H9 (cell line): ENCODE results near the gene SORBS1. TPM values are rescaled to one million over a fixed set of nuclear protein-coding genes. Genes with fewer than 3 reads are reported as not detected.

Experiments
- DNase-seq: peaks from one replicate; pipeline ENCODE4 v3.0.0-alpha.2; 2017
- H2AFZ ChIP-seq: one replicate; pipeline ENCODE4 v1.6.1; 2013; ENCODE audit warnings: mild to moderate bottlenecking, low read length, control low read depth, moderate library complexity
- H2AK5ac ChIP-seq: 2 replicates; pipeline ENCODE4 v1.6.1; 2013; ENCODE audit warnings: low read length, control low read depth, mixed read lengths; ENCODE audit not compliant: insufficient read length
- H2BK120ac ChIP-seq: one replicate; pipeline ENCODE4 v1.6.1; 2013; ENCODE audit warnings: low read depth, mild to moderate bottlenecking, low read length, control low read depth, inconsistent platforms; ENCODE audit not compliant: poor library complexity, severe bottlenecking
- H2BK12ac ChIP-seq: 2 replicates; pipeline ENCODE4 v1.6.1; 2013; ENCODE audit warnings: low read length, control low read depth, mixed read lengths, low read depth; ENCODE audit not compliant: insufficient read length
- H2BK15ac ChIP-seq: 2 replicates; pipeline ENCODE4 v1.6.1; 2013; ENCODE audit warnings: low read depth, low read length, control low read depth
- H2BK20ac ChIP-seq: one replicate; pipeline ENCODE4 v1.6.1; 2013; ENCODE audit warnings: low read depth, mild to moderate bottlenecking, low read length, control low read depth, inconsistent platforms; ENCODE audit not compliant: poor library complexity, severe bottlenecking
- H2BK5ac ChIP-seq: 2 replicates; pipeline ENCODE4 v1.6.1; 2013; ENCODE audit warnings: low read length, control low read depth, mixed read lengths; ENCODE audit not compliant: insufficient read length
- H3K14ac ChIP-seq: 2 replicates; pipeline ENCODE4 v1.6.1; 2013; ENCODE audit warnings: low read length, control low read depth; ENCODE audit not compliant: insufficient read depth
- H3K18ac ChIP-seq: 2 replicates; pipeline ENCODE4 v1.6.1; 2013; ENCODE audit warnings: low read depth, mild to moderate bottlenecking, mixed read lengths, low read length, control low read depth; ENCODE audit not compliant: insufficient read length
- H3K23ac ChIP-seq: 2 replicates; pipeline ENCODE4 v1.6.1; 2013; ENCODE audit warnings: low read length, control low read depth, mixed read lengths, low read depth; ENCODE audit not compliant: insufficient read length
- H3K23me2 ChIP-seq: 2 replicates; pipeline ENCODE4 v1.6.1; 2013; ENCODE audit warnings: low read depth, mild to moderate bottlenecking, mixed read lengths, low read length, control low read depth; ENCODE audit not compliant: insufficient read length, poor library complexity, severe bottlenecking
- H3K27ac ChIP-seq: 2 replicates; pipeline ENCODE4 v1.5.1; 2013; ENCODE audit warnings: low read length, control low read depth, mixed read lengths, low read depth; ENCODE audit not compliant: insufficient read length
- H3K27me3 ChIP-seq: 2 replicates; pipeline ENCODE4 v1.6.1; 2013; ENCODE audit warnings: low read length, control low read depth, inconsistent platforms; ENCODE audit not compliant: insufficient read depth
- H3K4ac ChIP-seq: 2 replicates; pipeline ENCODE4 v1.6.1; 2013; ENCODE audit warnings: low read depth, mild to moderate bottlenecking, control low read depth, inconsistent platforms, low read length, moderate library complexity
- H3K4me1 ChIP-seq: 2 replicates; pipeline ENCODE4 v1.6.1; 2013; ENCODE audit warnings: low read length, control low read depth, inconsistent platforms; ENCODE audit not compliant: insufficient read depth
- H3K4me2 ChIP-seq: 2 replicates; pipeline ENCODE4 v1.6.1; 2013; ENCODE audit warnings: low read length, control low read depth, mixed read lengths; ENCODE audit not compliant: insufficient read length, insufficient read depth
- H3K56ac ChIP-seq: 2 replicates; pipeline ENCODE4 v1.6.1; 2013; ENCODE audit warnings: low read depth, mild to moderate bottlenecking, mixed read lengths, low read length, control low read depth; ENCODE audit not compliant: insufficient read length
- H3K79me1 ChIP-seq: 2 replicates; pipeline ENCODE4 v1.6.1; 2013; ENCODE audit warnings: low read depth, mild to moderate bottlenecking, moderate library complexity, low read length, control low read depth, inconsistent platforms; ENCODE audit not compliant: insufficient read depth, poor library complexity, severe bottlenecking
- H3K79me2 ChIP-seq: 2 replicates; pipeline ENCODE4 v1.6.1; 2013; ENCODE audit warnings: low read length, control low read depth, inconsistent platforms; ENCODE audit not compliant: insufficient read depth
- H3K9ac ChIP-seq: 2 replicates; pipeline ENCODE4 v1.6.1; 2013; ENCODE audit warnings: low read length, control low read depth, mixed read lengths; ENCODE audit not compliant: insufficient read length; ENCODE audit errors: extremely low read depth
- H3K9me3 ChIP-seq: one replicate; pipeline ENCODE4 v1.6.1; 2013; ENCODE audit warnings: low read depth, low read length, inconsistent platforms; ENCODE audit not compliant: control insufficient read depth
- H3T11ph ChIP-seq: one replicate; pipeline ENCODE4 v1.6.1; 2013; ENCODE audit warnings: mild to moderate bottlenecking, low read length, control low read depth, inconsistent platforms
- H4K20me1 ChIP-seq: one replicate; pipeline ENCODE4 v1.6.1; 2013; ENCODE audit not compliant: control insufficient read depth, insufficient read length, insufficient read depth
- H4K5ac ChIP-seq: 2 replicates; pipeline ENCODE4 v1.6.1; 2013; ENCODE audit warnings: low read depth, mild to moderate bottlenecking, mixed read lengths, low read length, control low read depth; ENCODE audit not compliant: insufficient read length
- H4K8ac ChIP-seq: replicated peaks from 2 replicates; pipeline ENCODE4 v1.6.1; 2013; ENCODE audit warnings: low read length, control low read depth, mixed read lengths, low read depth; ENCODE audit not compliant: insufficient read length
- H4K91ac ChIP-seq: 2 replicates; pipeline ENCODE4 v1.6.1; 2013; ENCODE audit warnings: low read depth, mild to moderate bottlenecking, moderate library complexity, mixed read lengths, low read length, control low read depth; ENCODE audit not compliant: insufficient read length
- H3K27ac Mint-ChIP-seq, 3 experiments: 2 replicates in 2 of 3; 3 replicates in 1 of 3; pipeline ENCODE4 v1.8.0; 2020 to 2021; ENCODE audit warnings: mixed read lengths in 3 of 3, mild to moderate bottlenecking in 1 of 3, moderate library complexity in 1 of 3
- H3K27me3 Mint-ChIP-seq: 2 replicates; pipeline ENCODE4 v1.8.0; 2021; ENCODE audit warnings: low read depth, mild to moderate bottlenecking, moderate library complexity, mixed read lengths
- H3K36me3 Mint-ChIP-seq, 3 experiments: 2 replicates in 2 of 3; 3 replicates in 1 of 3; pipeline ENCODE4 v1.8.0; 2020 to 2021; ENCODE audit warnings: low read depth in 3 of 3, mixed read lengths in 3 of 3; ENCODE audit not compliant: insufficient read depth in 1 of 3
- H3K4me1 Mint-ChIP-seq, 2 experiments: 2 replicates each; pipeline ENCODE4 v1.8.0; 2020; ENCODE audit warnings: mixed read lengths in 2 of 2
- H3K4me3 Mint-ChIP-seq, 2 experiments: 2 replicates in 1 of 2; 3 replicates in 1 of 2; pipeline ENCODE4 v1.8.0; 2020 to 2021; ENCODE audit warnings: mild to moderate bottlenecking in 2 of 2, mixed read lengths in 2 of 2, moderate library complexity in 1 of 2
- H3K9me3 Mint-ChIP-seq, 2 experiments: 2 replicates in 1 of 2; 3 replicates in 1 of 2; pipeline ENCODE4 v1.8.0; 2020; ENCODE audit warnings: mild to moderate bottlenecking in 2 of 2, mixed read lengths in 2 of 2, moderate library complexity in 1 of 2
- WGBS: extraction: QIAGEN DNeasy Blood & Tissue Kit; methylation state at CpG from one replicate; pipeline ENCODE4 v1.1.7; 2013; ENCODE audit warnings: missing lambda C conversion rate, low lambda C conversion rate, mixed read lengths; ENCODE audit not compliant: insufficient read length; ENCODE audit errors: extremely low coverage; 5-methylcytosine and 5-hydroxymethylcytosine counted together
- total RNA-seq: library from RNA; stranded (reverse); gene quantifications from 2 replicates; pipeline ENCODE4 v1.2.1, GENCODE V29; 2021
- TF ChIP-seq, protein P1 (sequence below): fragments of 200-600 bp; sonication (generic); conservative IDR thresholded peaks from 3 replicates; pipeline ENCODE4 v1.8.0; 2021; ENCODE audit warnings: antibody characterized with exemption, mild to moderate bottlenecking

The SORBS1 gene
- total RNA-seq, 1 experiment from 2014 or later = 24.3 TPM

- H3K4me1 ChIP-seq = no peaks in the 10 kb centered on the region
- H3K4me1 Mint-ChIP-seq = peaks cover 0 to 7% of the 10 kb centered on the region in 2 experiments; a peak in 1 of 4 replicates
Measured at GRCh38 chr10:95434583-95434982, 126.6 kb downstream of the SORBS1 start.

More at GRCh38 chr10:95434583-95434982, 126.6 kb downstream of the SORBS1 start:
- Histone ChIP-seq H2BK5ac (no peak overlapping the region), H4K91ac (no peak overlapping the region), H2AK5ac (no peak overlapping the region), H2BK120ac (no peak overlapping the region), H3K79me1 (no peaks in the 10 kb centered on the region), H2BK20ac (no peak overlapping the region), H3K9me3 (no peaks in the 10 kb centered on the region), H3K18ac (no peak overlapping the region), H3K56ac (no peak overlapping the region), H3K27me3 (no peaks in the 10 kb centered on the region), H3K23me2 (no peaks in the 10 kb centered on the region), H3K27ac (no peak overlapping the region), H2AFZ (no peak overlapping the region), H4K5ac (no peak overlapping the region), H3K23ac (no peak overlapping the region), H3K79me2 (no peaks in the 10 kb centered on the region), H4K20me1 (no peaks in the 10 kb centered on the region), H2BK12ac (no peak overlapping the region), H3K14ac (no peak overlapping the region), H4K8ac (no peak overlapping the region), H3K4me2 (no peak overlapping the region), H3K4ac (no peak overlapping the region), H2BK15ac (no peak overlapping the region), H3K9ac (no peak overlapping the region), H3T11ph (no peak overlapping the region)
- Mint-ChIP-seq H3K4me3 (no peak overlapping the region), H3K27me3 (no peaks in the 10 kb centered on the region), H3K9me3 (no peaks in the 10 kb centered on the region), H3K36me3 (peaks cover 0 to 4% (median 0%) of the 10 kb centered on the region in 3 experiments; a peak in 1 of 7 replicates), H3K27ac (peak overlapping the region in 2 of 3 experiments; percentile 4 to 40; a peak in 3 of 7 replicates)
- no peak for DNase-seq
- TF ChIP-seq, protein P1, sequence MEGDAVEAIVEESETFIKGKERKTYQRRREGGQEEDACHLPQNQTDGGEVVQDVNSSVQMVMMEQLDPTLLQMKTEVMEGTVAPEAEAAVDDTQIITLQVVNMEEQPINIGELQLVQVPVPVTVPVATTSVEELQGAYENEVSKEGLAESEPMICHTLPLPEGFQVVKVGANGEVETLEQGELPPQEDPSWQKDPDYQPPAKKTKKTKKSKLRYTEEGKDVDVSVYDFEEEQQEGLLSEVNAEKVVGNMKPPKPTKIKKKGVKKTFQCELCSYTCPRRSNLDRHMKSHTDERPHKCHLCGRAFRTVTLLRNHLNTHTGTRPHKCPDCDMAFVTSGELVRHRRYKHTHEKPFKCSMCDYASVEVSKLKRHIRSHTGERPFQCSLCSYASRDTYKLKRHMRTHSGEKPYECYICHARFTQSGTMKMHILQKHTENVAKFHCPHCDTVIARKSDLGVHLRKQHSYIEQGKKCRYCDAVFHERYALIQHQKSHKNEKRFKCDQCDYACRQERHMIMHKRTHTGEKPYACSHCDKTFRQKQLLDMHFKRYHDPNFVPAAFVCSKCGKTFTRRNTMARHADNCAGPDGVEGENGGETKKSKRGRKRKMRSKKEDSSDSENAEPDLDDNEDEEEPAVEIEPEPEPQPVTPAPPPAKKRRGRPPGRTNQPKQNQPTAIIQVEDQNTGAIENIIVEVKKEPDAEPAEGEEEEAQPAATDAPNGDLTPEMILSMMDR = no peak
- no CpG with 5 or more reads among the region's 9 CpGs for WGBS
